HG02759 (cell line): ENCODE results near the gene TCP11L2.
"Not testable (repeated sequence)": the region's sequence is repeated elsewhere in the genome, so short reads cannot be mapped to it uniquely, and the experiment has no call there.

Experiments used
- ATAC-seq: cut with Tn5 transposase; IDR thresholded peaks from one replicate; pipeline ENCODE4 v1.9.1; 2021; ENCODE audit warnings: mild to moderate bottlenecking, moderate library complexity; ENCODE audit not compliant: unreplicated experiment

TCP11L2 gene

GRCh38 chr12:106341086-106341877 is 38.7 kb downstream of the TCP11L2 start:
- no peak for ATAC-seq

DNA sequence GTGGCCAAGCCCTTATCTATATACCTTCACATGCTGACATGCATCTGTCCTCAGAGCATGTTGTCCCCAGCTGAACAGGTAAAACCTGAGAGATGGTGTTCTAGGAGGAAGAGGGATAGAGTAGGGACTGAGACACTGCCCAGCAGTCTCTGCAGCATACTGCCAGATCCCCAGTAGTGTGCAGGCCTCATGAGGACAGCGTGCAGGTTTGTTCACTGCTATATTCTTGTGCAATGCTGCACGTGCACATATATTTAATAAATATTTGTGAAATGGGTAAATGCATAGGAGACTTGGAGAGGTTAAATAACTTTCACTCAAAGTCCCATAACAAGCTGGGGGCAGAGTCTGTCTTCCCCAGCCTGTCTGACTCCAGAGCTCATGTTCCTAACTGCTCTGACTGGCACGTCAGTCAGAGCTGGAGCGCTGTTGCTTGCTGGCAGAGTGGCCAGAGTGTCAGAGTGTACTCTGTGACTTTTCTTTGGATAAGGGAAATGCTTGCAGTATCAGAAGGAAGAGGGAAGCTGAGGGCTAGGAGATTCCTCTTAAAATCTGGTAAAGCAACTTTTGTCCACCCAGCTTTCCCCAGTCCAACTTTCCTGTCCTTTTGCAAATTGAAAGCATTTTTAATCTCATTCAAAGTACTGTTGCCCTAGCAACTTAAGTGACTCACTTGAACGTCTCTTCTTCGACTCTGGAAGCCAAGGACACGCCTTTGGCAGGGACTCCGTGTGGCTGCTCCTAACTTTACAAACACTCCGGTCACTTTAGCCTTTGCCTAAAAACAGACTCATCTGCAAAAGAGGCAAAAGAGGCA is 40.1 kb downstream of the TCP11L2 start:
- ATAC-seq: no peak

- no peak for ATAC-seq
Measured at GRCh38 chr12:106343214-106343528, 40.6 kb downstream of the TCP11L2 start.

GRCh38 chr12:106344131-106344530 is 41.6 kb downstream of the TCP11L2 start:
- ATAC-seq: no peak

GRCh38 chr12:106345746-106346145 is 43.2 kb downstream of the TCP11L2 start:
- no peak for ATAC-seq

DNA sequence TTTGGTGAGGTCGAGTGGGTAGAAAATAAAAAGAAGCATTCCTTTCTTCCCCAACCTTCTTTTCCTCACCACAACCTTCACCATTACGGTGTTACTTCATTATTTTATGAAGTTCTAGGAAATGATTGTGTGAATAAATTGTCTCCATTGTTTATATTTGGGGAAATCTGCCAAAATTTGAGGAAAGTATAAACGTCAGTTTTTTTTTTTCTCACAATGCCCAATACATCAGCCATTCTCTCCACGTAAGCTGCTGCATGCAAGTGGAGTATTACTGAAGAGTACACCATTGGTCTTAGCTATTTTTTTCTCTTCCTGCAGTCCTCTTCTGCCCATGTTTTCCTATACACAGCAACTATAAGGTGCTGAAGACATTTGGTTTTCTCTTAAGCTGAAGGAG is 45.9 kb downstream of the TCP11L2 start:
- ATAC-seq: no peak

DNA sequence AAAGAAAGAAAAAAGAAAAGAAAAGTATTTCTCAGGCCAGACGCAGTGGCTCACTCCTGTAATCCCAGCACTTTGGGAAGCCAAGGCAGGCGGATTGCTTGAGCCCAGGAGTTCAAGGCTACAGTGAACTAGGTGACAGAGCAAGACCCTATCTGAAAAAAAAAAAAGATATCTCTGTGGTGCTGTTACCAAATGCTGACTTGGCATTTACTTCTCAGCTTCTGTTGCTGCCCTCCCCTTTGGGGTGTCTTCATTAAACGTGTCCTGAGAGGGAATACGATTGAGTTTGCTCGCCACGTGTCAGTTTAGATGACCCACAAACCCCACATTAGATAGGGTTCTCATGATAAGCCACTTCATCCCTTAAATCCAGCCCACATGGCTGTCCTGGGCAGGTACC is 50.6 kb downstream of the TCP11L2 start:
- no peak for ATAC-seq

DNA sequence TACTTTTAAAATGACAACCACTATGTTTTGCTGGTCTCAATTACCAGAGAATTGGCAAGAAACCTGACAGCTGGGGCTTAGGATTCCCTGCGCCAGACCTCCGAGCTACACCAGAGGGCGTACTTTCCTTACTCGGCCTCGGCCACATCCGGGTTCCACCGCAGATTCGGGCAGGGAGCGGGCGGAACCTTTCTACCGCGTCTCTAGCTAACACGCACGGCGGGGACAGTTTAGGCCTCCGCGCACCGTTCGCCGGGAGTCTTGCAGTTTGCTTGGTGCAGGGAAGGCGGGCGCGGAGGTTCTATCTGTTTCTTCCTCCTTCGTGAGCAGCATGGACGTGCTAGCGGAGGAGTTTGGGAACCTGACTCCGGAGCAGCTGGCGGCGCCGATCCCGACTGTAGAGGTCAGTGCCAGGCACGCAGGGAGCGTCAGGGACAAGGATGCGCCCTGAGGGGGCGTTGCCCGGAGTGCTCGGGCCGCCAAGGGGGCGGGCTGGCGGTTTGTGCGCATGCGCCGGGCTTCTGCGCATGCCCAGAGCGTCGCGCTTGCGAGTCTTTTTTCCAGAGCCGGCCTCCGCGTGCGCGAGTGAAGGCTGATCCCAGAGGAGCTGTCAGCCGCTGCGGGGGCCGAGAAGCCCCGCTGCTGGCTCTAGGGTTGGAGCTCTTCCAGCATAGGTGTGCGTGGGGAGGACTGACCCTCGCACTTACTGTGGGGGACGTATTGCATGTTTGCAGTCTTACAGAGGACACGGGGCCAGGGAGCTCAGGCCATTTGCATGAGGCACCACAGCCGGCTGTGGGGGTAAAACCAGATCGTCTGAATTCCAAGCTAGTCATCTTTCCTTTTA is 55.2 kb downstream of the TCP11L2 start, which contains the start of gene POLR3B:
Gene POLR3B, plus strand, starts transcription at position 200 of the 847 bp plus-strand sequence. Its CDS starts 132 bp downstream, at position 332.
- peak; percentile 87 for ATAC-seq

GRCh38 chr12:106358396-106359241 is 56.1 kb downstream of the TCP11L2 start:
- ATAC-seq: peak; percentile 13

- ATAC-seq: no peak
Measured at GRCh38 chr12:106359646-106360399, 57.3 kb downstream of the TCP11L2 start.

DNA sequence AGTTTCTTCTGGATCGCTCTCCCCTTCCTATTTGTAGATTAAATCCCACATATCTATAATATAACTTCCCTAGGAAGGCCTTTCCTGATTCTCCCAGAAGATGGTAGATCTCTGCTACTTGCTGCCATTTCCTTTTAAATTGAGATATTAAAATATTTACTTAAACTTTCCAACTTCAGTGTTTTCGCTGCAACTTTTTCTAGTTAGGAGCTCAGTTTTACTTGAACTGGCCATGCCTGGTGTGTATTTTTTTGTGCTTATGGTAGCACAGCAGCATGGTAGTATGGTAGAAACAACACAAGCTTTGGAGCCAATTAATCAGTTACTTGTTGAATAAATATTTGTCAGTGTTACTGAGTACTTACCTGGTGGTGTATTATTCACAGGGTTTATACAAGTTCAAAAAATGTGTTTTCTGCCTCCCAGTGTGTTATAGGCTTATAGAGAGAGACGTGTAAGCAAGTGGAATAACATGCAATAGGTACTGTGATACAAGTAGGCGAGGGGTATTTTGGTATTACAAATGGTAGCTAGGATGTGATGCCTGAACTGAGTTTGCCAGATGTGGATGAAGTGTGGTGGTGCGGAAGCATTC is 58.0 kb downstream of the TCP11L2 start:
- no peak for ATAC-seq

- ATAC-seq: no peak
Measured at GRCh38 chr12:106362971-106363370, 60.4 kb downstream of the TCP11L2 start.

- no peak for ATAC-seq
Measured at GRCh38 chr12:106364261-106364660, 61.7 kb downstream of the TCP11L2 start.

- no peak for ATAC-seq
Measured at GRCh38 chr12:106369624-106370346, 67.3 kb downstream of the TCP11L2 start.

DNA sequence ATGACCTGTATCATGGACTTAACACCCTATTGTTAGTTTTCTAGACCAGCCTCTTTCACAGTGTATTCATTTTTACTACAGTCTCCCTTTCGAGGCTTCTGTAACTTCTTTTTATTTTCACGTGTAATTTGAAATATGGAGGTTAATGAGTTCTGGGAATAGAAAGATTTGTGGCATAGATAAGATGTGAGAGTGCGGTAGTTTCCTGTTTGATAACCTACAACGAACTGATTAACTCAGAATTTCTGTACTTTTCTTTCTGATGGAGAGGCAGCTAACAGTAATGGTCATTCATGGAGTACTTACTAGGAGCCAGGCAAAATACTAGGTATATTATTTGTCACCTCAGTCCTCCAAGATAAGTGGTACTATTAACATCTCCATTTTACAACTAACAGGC is 76.3 kb downstream of the TCP11L2 start:
- ATAC-seq: no peak

- ATAC-seq: no peak
Measured at GRCh38 chr12:106380954-106381353, 78.4 kb downstream of the TCP11L2 start.

GRCh38 chr12:106381866-106382265 is 79.3 kb downstream of the TCP11L2 start:
- not testable (repeated sequence) for ATAC-seq

GRCh38 chr12:106386813-106387535 is 84.4 kb downstream of the TCP11L2 start:
- no peak for ATAC-seq
